AG04450 (cell line): ENCODE data around the gene COL8A1. TPM values are rescaled to one million over a fixed set of nuclear protein-coding genes. Genes with fewer than 3 reads are reported as not detected.

Source experiments
- CTCF ChIA-PET: fragments of 300-600, 350-600 bp; formaldehyde crosslinking; extraction: SDS; loops from one replicate; lab custom pipeline; 2022; ENCODE audit warnings: antibody characterized with exemption, inconsistent platforms; lab: Charles Lee
- POLR2A ChIA-PET: fragments of 350-600 bp; formaldehyde crosslinking; extraction: SDS; loops from one replicate; lab custom pipeline; 2021; ENCODE audit warnings: antibody characterized with exemption, inconsistent platforms; lab: Yijun Ruan, JAX
- DNase-seq: peaks from one replicate; pipeline ENCODE4 v3.0.0-alpha.2; 2011; ENCODE audit warnings: low read depth, low spot score
- H3K27ac ChIP-seq: one replicate; pipeline ENCODE4 v1.5.1; 2012; ENCODE audit warnings: low read depth, low read length, control low read depth
- H3K27me3 ChIP-seq: one replicate; pipeline ENCODE4 v1.6.0; 2012; ENCODE audit warnings: low read length; ENCODE audit not compliant: control insufficient read depth, insufficient read depth
- H3K4me3 ChIP-seq: 2 replicates; pipeline ENCODE4 v1.5.1; 2011; ENCODE audit warnings: mild to moderate bottlenecking, low read depth, low read length, control low read depth
- H3K9me3 ChIP-seq: 2 replicates; pipeline ENCODE4 v1.5.1; 2012; ENCODE audit warnings: low read length; ENCODE audit not compliant: control insufficient read depth, insufficient read depth
- CTCF ChIP-seq: IDR thresholded peaks from 2 replicates; pipeline ENCODE4 v1.5.1; 2011; ENCODE audit warnings: low read depth, low read length, control low read depth, inconsistent platforms
- polyA plus RNA-seq: library from polyadenylated mRNA; depleted of rRNA; stranded (reverse); fragments of >200 nt; gene quantifications from 2 replicates; pipeline ENCODE4 v1.2.3, GENCODE V29; 2011

COL8A1 gene
- polyA plus RNA-seq, 1 experiment: 101 TPM

GRCh38 chr3:99817437-99818240 is 179.2 kb downstream of the COL8A1 start, which contains the start of gene CMSS1:
Gene CMSS1, plus strand, starts transcription at chr3:99817862.
- CTCF ChIA-PET: interaction anchor here (0.8 to 1.7 kb wide), 3 partner anchors 9 to 436 kb away, joined by 3 to 10 read pairs (median 4); no protein-coding TSS in a partner anchor
- peak within 1 kb of the TSS; percentile 88 for H3K27ac ChIP-seq
- POLR2A ChIA-PET: interaction anchor here (0.6 to 0.9 kb wide), 2 partner anchors 15 to 35 kb away, joined by 3 read pairs; no protein-coding TSS in a partner anchor
- H3K9me3 ChIP-seq: no peaks in the 10 kb centered on the region
- no peaks in the 10 kb centered on the region for H3K27me3 ChIP-seq
- peak; percentile 38; the same call in 1 of the 2 replicates for TF ChIP-seq CTCF
- peak; percentile 75 for DNase-seq
- H3K4me3 ChIP-seq: peak within 1 kb of the TSS; percentile 85

GRCh38 chr3:99818818-99819217 is 180.4 kb downstream of the COL8A1 start:
- ChIA-PET POLR2A (no interaction called here), CTCF (no interaction called here)
- Histone ChIP-seq H3K27me3 (no peaks in the 10 kb centered on the region), H3K4me3 (peak overlapping the region; percentile 85), H3K27ac (no peak overlapping the region), H3K9me3 (no peaks in the 10 kb centered on the region)
- no peak for TF ChIP-seq CTCF
- no peak for DNase-seq

DNA sequence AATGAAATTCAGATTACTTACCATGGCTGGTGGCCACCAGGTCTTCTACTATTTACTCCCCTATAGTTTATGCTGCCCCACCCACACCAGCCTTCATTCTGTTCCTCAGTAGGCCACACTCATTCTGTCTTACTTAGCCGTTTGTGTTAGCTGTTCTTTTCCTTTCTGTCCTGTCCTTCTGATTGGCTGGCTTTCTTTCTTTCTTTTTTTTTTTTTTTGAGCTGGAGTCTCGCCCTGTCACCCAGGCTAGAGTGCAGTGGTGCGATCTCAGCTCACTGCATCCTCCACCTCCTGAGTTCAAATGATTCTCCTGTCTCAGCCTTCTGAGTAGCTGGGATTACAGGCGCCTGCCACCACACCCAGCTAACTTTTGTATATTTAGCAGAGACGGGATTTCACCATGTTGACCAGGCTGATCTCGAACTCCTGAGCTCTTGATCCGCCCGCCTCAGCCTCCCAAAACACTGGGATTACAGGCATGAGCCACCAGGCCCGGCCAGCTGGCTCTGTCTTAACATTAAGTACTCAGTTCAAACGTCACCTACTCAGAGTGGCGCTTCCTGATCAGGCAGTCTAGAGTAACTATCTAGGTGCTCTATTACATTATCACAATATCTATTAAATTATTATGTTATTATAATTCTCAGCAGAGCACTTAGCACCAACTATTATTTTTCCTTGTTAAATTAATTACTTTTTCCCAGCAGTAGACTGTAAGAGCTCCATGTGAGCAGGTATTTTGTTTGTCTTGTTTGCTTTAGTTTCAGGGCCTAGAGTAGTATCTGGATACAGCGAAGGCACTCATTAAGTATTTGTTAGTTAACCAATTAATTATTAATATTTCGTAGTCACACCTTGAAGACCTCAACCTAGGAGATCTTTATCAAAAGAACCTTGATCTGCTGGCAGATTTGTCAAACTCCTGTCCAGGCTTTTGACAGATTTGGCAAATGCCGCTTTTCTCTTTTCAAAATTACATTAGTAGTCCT is 185.6 kb downstream of the COL8A1 start:
- no peak for DNase-seq
- no peak for TF ChIP-seq CTCF
- CTCF ChIA-PET: interaction anchor here (0.7 to 2.3 kb wide), 6 partner anchors 7 to 768 kb away, joined by 3 to 16 read pairs (median 3); no protein-coding TSS in a partner anchor
- Histone ChIP-seq H3K27me3 (no peaks in the 10 kb centered on the region), H3K9me3 (no peaks in the 10 kb centered on the region), H3K27ac (no peak overlapping the region), H3K4me3 (no peak overlapping the region)
- POLR2A ChIA-PET: no interaction called here

- POLR2A ChIA-PET: no interaction called here
- no peak overlapping the region for H3K4me3 ChIP-seq
These were observed 186.7 kb downstream of the COL8A1 start for GRCh38 chr3:99825004-99825640.

More at GRCh38 chr3:99825004-99825640, 186.7 kb downstream of the COL8A1 start:
- Histone ChIP-seq H3K9me3 (no peaks in the 10 kb centered on the region), H3K27ac (no peak overlapping the region), H3K27me3 (no peaks in the 10 kb centered on the region)
- no peak for TF ChIP-seq CTCF
- CTCF ChIA-PET: interaction anchor here (0.8 to 1.4 kb wide), 2 partner anchors 17 to 18 kb away, joined by 3 read pairs; no protein-coding TSS in a partner anchor
- no peak for DNase-seq
